ENCODE measurements around the gene AQP6.

Gene AQP6

DNA sequence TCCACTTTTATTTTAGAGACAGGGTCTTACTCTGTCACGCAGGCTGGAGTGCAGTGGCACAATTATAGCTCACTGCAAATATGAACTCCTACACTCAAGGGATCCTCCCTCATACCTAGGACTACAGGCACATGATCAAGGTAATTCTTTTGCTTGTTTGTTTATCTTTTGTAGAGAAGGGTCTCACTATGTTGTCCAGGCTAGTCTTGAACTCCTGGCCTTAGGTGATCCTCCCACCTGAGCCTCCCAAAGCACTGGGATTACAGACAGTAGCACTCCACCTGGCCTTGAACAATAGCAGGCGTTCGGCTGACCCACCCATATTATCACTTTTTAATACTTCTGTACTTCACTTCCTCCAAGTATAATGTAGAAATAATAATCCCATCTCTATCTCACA, 53.9 kb downstream of the AQP6 start:
- TF ChIP-seq, protein P1, sequence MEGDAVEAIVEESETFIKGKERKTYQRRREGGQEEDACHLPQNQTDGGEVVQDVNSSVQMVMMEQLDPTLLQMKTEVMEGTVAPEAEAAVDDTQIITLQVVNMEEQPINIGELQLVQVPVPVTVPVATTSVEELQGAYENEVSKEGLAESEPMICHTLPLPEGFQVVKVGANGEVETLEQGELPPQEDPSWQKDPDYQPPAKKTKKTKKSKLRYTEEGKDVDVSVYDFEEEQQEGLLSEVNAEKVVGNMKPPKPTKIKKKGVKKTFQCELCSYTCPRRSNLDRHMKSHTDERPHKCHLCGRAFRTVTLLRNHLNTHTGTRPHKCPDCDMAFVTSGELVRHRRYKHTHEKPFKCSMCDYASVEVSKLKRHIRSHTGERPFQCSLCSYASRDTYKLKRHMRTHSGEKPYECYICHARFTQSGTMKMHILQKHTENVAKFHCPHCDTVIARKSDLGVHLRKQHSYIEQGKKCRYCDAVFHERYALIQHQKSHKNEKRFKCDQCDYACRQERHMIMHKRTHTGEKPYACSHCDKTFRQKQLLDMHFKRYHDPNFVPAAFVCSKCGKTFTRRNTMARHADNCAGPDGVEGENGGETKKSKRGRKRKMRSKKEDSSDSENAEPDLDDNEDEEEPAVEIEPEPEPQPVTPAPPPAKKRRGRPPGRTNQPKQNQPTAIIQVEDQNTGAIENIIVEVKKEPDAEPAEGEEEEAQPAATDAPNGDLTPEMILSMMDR (IDR thresholded peaks at IDR 0.05; ENCODE audit: insufficient read depth, missing control alignments), result no peak
- no peak for DNase-seq (ENCODE audit: insufficient read length, low spot score)
- FAIRE-seq, result no peak
